IPS-18c (cell line): ENCODE results near the gene HYCC2.
"Not testable (repeated sequence)": the region's sequence is repeated elsewhere in the genome, so short reads cannot be mapped to it uniquely, and the experiment has no call there.

Experiments
- H3K4me3 ChIP-seq: 2 replicates; pipeline ENCODE4 v1.7.0; 2013; ENCODE audit warnings: low read depth, mild to moderate bottlenecking, low read length, moderate library complexity; ENCODE audit not compliant: insufficient read depth
- H3K9me3 ChIP-seq: one replicate; pipeline ENCODE4 v1.6.1; 2013; ENCODE audit warnings: mild to moderate bottlenecking, low read length, moderate library complexity; ENCODE audit not compliant: control insufficient read depth, insufficient read depth

HYCC2 gene

GRCh38 chr2:201038361-201038760 lies 33.1 kb downstream of the HYCC2 start:
- H3K9me3 ChIP-seq, H3K4me3 ChIP-seq: not testable (repeated sequence)

GRCh38 chr2:201034355-201034754 lies 37.1 kb downstream of the HYCC2 start:
- not testable (repeated sequence) for H3K4me3 ChIP-seq, H3K9me3 ChIP-seq

GRCh38 chr2:201024518-201024917 lies 47.0 kb downstream of the HYCC2 start:
- Histone ChIP-seq H3K9me3 (no peaks in the 10 kb centered on the region), H3K4me3 (no peak overlapping the region)

GRCh38 chr2:201021914-201022313 lies 49.6 kb downstream of the HYCC2 start:
- no peak overlapping the region for H3K4me3 ChIP-seq
- no peaks in the 10 kb centered on the region for H3K9me3 ChIP-seq
